GM21390 (cell line): Measurements from ENCODE around the gene ARID3B.

Experiments
- ATAC-seq: cut with Tn5 transposase; IDR thresholded peaks from one replicate; pipeline ENCODE4 v1.9.1; 2021; ENCODE audit not compliant: unreplicated experiment

ARID3B gene

GRCh38 chr15:74633781-74634180 lies 92.8 kb downstream of the ARID3B start:
- no peak for ATAC-seq

- no peak for ATAC-seq
Observed at GRCh38 chr15:74635228-74635627, 94.2 kb downstream of the ARID3B start.

GRCh38 chr15:74636984-74637383 lies 96.0 kb downstream of the ARID3B start:
- ATAC-seq: no peak

- no peak for ATAC-seq
Observed at GRCh38 chr15:74641151-74641550, 100.1 kb downstream of the ARID3B start.

- no peak for ATAC-seq
Observed at GRCh38 chr15:74642348-74642733, 101.3 kb downstream of the ARID3B start.

GRCh38 chr15:74642734-74643664 lies 102.0 kb downstream of the ARID3B start:
- no peak for ATAC-seq

- no peak for ATAC-seq
Observed at GRCh38 chr15:74643665-74644204, 102.7 kb downstream of the ARID3B start.

GRCh38 chr15:74646480-74646879 lies 105.5 kb downstream of the ARID3B start:
- no peak for ATAC-seq
